HT1080 (cell line): ENCODE data around the gene TMEM9B. TPM values are rescaled to one million over a fixed set of nuclear protein-coding genes. Genes with fewer than 3 reads are reported as not detected.

ENCODE experiments used
- DNase-seq: peaks from one replicate; pipeline ENCODE4 v3.0.0-alpha.2; 2015; ENCODE audit warnings: low read depth
- total RNA-seq: library from RNA; depleted of rRNA; stranded (reverse); fragments of >200 nt; shearing (Covaris generic); gene quantifications from 2 replicates; pipeline ENCODE4 v1.2.3, GENCODE V29; 2014

The TMEM9B gene
- total RNA-seq, 1 experiment from 2014 or later, result 52.8 TPM

GRCh38 chr11:8930456-8931175 is 33.6 kb downstream of the TMEM9B start:
- DNase-seq, result no peak

GRCh38 chr11:8928981-8929615 is 35.1 kb downstream of the TMEM9B start:
- DNase-seq, result peak; percentile 46

- no peak for DNase-seq
These were observed 36.0 kb downstream of the TMEM9B start for GRCh38 chr11:8928205-8928604.

- no peak for DNase-seq
These were observed 37.0 kb downstream of the TMEM9B start for GRCh38 chr11:8927233-8927632.

GRCh38 chr11:8926236-8926635 is 38.0 kb downstream of the TMEM9B start:
- DNase-seq, result no peak

GRCh38 chr11:8925711-8926110 is 38.5 kb downstream of the TMEM9B start:
- DNase-seq, result no peak

GRCh38 chr11:8922691-8923090 is 41.6 kb downstream of the TMEM9B start:
- no peak for DNase-seq

- peak; percentile 84 for DNase-seq
These were observed 47.0 kb downstream of the TMEM9B start for GRCh38 chr11:8917157-8917825.

GRCh38 chr11:8914661-8915018 is 49.6 kb downstream of the TMEM9B start:
- DNase-seq, result no peak

GRCh38 chr11:8913961-8914660 is 50.1 kb downstream of the TMEM9B start:
- peak; percentile 47 for DNase-seq

- DNase-seq, result peak; percentile 90
These were observed 53.0 kb downstream of the TMEM9B start, which contains the start of gene AKIP1 for GRCh38 chr11:8911029-8911823. Gene AKIP1 (plus strand): TSS chr11:8911189. CDS start chr11:8911450, 261 bp downstream.

- no peak for DNase-seq
These were observed 53.6 kb downstream of the TMEM9B start for GRCh38 chr11:8910649-8911026.

- no peak for DNase-seq
These were observed 56.1 kb downstream of the TMEM9B start for GRCh38 chr11:8908099-8908498.

- DNase-seq, result no peak
These were observed 57.1 kb downstream of the TMEM9B start for GRCh38 chr11:8907116-8907515.

- DNase-seq, result peak; percentile 72
These were observed 58.6 kb downstream of the TMEM9B start for GRCh38 chr11:8905528-8906165.

- DNase-seq, result no peak
These were observed 65.0 kb downstream of the TMEM9B start for GRCh38 chr11:8899119-8899753.
